ENCODE measurements around the gene BANP.
"Not testable (repeated sequence)": the region's sequence is repeated elsewhere in the genome, so short reads cannot be mapped to it uniquely, and the experiment has no call there.

The BANP gene

DNA sequence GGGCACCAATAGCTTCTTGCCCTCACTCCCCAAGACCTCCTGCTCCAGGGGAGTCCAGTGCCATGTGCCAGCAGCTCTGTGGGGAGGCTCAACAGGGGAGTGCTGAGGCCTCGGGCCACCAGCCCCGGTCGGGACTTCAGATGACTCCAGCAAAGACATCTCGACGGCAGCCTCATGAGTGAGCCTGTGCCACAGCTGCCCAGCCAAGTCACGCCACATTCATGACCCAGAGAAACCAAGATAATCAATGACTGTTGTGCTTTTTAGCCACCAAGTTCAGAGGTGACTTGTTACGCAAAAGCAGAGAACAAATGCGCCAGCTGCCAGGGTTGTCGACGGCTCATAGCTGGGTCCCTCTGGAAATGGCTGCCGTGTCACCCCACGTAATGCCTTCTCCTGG lies 157.5 kb downstream of the BANP start:
- DNase-seq (ENCODE audit: extremely low read depth, low read depth), result no peak
- TF ChIP-seq, protein P1, sequence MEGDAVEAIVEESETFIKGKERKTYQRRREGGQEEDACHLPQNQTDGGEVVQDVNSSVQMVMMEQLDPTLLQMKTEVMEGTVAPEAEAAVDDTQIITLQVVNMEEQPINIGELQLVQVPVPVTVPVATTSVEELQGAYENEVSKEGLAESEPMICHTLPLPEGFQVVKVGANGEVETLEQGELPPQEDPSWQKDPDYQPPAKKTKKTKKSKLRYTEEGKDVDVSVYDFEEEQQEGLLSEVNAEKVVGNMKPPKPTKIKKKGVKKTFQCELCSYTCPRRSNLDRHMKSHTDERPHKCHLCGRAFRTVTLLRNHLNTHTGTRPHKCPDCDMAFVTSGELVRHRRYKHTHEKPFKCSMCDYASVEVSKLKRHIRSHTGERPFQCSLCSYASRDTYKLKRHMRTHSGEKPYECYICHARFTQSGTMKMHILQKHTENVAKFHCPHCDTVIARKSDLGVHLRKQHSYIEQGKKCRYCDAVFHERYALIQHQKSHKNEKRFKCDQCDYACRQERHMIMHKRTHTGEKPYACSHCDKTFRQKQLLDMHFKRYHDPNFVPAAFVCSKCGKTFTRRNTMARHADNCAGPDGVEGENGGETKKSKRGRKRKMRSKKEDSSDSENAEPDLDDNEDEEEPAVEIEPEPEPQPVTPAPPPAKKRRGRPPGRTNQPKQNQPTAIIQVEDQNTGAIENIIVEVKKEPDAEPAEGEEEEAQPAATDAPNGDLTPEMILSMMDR (IDR thresholded peaks at IDR 0.05; ENCODE audit: low read depth, low read length, missing control alignments), result no peak
- H3K4me3 ChIP-seq (replicated peaks; ENCODE audit: low read depth, low read length), result no peak overlapping the region

DNA sequence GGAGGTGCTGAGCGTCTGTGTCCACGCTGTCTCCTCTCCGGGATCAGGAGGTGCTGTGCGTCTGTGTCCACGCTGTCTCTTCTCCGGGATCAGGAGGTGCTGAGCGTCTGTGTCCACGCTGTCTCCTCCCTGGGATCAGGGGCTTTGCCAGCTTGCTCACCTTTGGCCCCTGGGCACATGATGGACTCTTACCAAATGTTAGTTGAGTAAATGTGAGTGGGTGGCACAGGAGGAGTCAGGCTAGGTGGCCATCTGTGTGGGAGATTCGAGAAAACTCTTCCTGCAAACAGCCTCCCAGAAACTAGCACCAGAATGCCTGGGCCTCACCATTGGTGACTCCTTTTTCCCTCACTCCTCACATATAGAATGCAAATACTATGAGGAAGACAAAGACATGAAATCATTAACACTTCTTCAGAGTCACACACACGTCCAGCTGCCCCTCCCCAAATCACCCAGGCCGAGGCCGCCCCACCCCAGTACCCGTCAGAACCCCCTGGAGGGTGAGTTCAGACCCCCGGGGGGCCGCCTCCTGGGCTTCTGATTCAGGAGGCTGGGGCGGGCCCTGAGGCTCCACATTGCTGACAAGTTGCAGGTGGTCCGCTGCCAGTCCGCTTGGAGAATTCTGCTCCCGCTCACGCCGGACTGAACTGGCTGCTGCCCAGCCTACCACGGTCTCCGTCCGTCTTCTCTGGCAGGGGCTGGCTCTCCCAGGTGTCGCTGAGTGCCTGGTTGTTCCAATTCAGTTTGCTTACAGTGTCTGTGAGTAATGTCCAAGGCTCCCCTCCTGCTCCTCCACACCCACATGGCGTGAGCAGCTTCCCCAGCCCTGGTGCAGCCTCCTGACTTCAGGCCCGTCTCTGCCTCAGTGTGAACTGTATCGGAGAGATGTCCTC lies 158.7 kb downstream of the BANP start:
- not testable (repeated sequence) for H3K4me3 ChIP-seq (replicated peaks; ENCODE audit: low read depth, low read length); DNase-seq (ENCODE audit: extremely low read depth, low read depth)

DNA sequence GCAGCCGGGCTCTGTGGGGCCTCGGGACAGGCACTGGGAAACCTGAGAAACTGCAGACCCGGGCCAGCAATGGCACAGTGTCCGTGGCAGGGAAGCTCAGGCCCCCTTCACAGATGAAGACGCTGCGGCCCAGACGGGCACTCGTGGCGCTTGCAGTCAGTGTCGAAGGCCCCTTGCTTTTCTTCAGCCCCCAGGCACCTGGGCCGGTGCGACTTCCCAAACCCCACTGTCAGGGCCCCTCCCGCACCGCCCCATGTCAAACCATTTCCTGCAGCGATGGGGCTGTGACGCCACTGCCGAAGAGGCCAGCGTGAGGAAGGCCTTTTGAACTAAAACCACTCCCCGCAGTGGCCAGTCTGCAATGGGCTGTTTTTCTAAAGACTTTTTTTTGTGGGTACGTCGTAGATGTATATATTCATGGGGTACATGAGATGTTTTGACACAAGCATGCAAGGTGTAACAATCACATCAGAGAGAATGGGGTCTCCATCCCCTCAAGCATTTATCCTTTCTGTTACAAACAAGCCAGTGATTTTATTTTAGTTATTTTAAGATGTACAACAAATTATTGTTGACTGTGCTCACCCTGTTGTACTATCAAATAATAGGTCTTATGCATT lies 159.8 kb downstream of the BANP start:
- not testable (repeated sequence) for H3K4me3 ChIP-seq (replicated peaks; ENCODE audit: low read depth, low read length); DNase-seq (ENCODE audit: extremely low read depth, low read depth)

DNA sequence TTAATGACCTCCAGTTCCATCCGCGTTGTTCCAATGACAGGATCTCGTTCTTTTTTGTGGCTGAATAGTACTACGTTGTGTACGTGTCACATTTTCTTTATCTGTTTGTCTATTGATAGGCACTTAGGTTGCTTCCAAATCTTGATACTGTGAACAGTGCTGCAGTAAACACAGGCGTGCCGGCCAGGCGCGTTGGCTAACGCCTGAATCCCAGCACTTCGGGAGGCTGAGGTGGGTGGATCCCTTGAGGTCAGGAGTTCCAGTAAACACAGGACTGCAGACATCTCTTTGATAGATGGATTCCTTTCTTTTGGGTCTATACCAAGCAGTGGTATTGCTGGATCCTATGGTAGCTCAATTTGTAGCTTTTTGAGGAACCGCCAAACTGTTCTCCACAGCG lies 160.7 kb downstream of the BANP start:
- not testable (repeated sequence) for DNase-seq (ENCODE audit: extremely low read depth, low read depth); H3K4me3 ChIP-seq (replicated peaks; ENCODE audit: low read depth, low read length)

DNA sequence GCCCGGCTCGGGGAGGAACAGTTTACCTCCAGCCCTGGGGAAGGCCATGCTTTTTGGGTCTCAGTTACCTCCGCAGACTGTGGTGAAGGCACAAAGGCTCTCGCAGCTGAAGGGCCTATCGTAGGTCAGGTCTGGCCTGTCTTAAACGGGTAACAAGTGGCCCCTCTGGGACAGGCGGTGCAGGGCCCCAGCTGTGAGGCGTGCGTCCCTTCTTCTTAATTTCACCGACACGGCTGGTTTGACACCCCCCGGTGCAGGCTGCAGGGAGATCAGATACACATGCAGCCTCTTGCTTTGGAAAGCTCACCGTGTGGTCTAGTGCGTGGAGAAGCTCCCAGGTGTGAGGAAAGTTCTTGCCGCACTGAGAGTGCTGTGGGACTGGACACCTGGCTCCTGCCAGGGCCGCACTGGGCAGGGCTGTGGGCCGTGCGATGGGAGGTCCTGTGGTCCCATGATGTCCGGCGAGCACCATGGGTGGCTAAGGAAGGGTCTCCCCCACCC lies 162.4 kb downstream of the BANP start:
- no peak overlapping the region for H3K4me3 ChIP-seq (replicated peaks; ENCODE audit: low read depth, low read length)
- DNase-seq (ENCODE audit: extremely low read depth, low read depth), result no peak
- TF ChIP-seq, protein P1 (IDR thresholded peaks at IDR 0.05; ENCODE audit: low read depth, low read length, missing control alignments), result no peak

DNA sequence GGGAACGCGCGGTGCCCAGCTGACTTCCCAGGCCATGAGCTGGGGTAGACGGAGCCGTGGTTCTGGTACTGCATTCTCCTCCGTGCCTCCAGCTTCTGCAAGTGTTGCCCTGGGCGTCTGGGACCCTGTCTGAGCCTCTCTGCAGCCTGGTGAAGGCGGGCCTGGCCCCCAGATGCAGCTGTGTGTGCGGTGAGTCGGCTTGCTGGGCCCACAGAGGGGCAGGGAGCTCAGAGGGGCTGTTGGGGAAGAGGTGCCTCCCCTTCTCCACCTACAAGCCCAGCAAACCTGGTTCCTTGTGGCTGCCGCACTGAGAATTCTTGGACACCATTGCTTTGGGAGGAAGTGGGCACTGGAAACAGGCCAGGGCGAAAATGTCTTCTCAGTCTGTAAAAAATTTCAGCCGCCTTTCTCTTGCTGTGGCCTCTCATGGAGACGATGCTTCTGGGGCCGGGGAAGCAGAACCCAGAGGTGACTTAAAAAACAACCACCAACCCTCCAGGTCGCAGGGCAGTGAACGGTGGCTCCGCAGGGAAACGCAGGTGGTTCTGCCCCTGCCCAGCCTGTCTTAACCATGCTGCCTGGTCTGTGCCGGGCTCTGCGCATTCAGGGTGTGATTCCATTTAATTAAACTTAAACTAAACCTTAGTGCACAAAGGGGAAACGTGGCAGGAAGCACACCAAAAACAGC lies 163.5 kb downstream of the BANP start:
- not testable (repeated sequence) for H3K4me3 ChIP-seq (replicated peaks; ENCODE audit: low read depth, low read length); DNase-seq (ENCODE audit: extremely low read depth, low read depth)

DNA sequence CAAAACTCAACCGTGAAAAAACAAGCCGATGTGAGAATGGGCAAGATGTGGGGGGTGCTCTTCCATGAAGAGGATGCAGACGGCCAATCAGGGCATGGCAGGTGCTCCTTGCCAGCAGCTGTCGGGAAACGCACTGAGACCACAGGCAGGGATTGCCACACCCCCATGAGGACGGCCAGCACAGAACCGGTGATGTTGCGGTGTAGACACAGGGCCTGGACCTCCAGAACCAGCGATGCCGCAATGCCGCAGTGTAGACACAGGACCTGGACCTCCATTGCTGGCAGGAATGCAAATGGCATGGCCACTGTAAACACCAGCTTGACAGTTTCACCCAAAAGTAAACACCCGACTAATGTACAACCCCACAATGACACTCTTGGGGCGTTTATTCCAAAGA lies 164.9 kb downstream of the BANP start:
- H3K4me3 ChIP-seq (replicated peaks; ENCODE audit: low read depth, low read length), result no peak overlapping the region
- no peak for DNase-seq (ENCODE audit: extremely low read depth, low read depth)
- TF ChIP-seq, protein P1 (IDR thresholded peaks at IDR 0.05; ENCODE audit: low read depth, low read length, missing control alignments), result no peak

DNA sequence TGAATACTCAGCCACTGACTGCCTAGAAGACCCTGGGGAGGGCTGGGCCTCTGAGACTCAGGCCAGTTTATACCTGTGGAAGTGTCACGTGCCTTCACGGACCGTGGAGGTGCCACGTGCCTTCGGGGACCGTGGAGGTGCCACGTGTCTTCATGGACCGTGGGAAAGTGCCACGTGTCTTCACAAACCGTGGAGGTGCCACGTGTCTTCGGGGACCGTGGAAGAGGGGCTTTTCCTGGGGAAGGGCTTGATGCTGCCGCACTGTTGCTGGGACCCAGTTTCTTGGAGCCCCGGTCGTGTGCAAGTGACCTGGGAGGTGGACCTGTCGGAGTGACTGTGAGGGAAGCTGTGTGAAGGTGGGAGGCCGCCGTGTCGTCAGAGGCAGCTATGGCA lies 166.2 kb downstream of the BANP start:
- DNase-seq (ENCODE audit: extremely low read depth, low read depth), result no peak
- TF ChIP-seq, protein P1 (IDR thresholded peaks at IDR 0.05; ENCODE audit: low read depth, low read length, missing control alignments), result no peak
- no peak overlapping the region for H3K4me3 ChIP-seq (replicated peaks; ENCODE audit: low read depth, low read length)

All from HFF-Myc (cell line).